ENCODE results near the gene SFTPA2.
"Not testable (repeated sequence)": the region's sequence is repeated elsewhere in the genome, so short reads cannot be mapped to it uniquely, and the experiment has no call there.

Gene SFTPA2

GRCh38 chr10:79560160-79560709, at the start of gene SFTPA2:
SFTPA2 (minus strand) TSS chr10:79560407; CDS start chr10:79559483, 924 bp downstream.
- FAIRE-seq = no peak

- no peak for FAIRE-seq
These were observed 48.5 kb upstream of the SFTPA2 start for GRCh38 chr10:79608505-79609375.

DNA sequence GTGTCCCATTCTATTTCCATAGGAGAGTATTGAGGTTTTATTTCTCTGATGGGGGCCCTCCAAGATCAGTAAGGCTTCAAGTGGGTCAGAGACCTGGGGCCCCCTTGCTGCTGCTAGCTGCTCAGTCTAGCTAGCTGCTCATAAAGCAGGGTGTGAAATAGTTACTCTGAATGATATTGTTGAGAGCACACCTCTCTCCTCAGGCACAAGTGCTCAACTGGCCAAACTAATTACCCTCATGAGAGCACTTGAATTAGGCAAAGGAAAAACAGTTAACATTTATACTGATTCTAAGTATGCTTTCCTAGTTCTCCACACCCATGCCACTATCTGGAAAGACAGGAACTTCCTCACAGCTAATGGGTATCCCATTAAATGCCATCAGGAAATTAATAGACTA, 45.1 kb upstream of the SFTPA2 start:
- FAIRE-seq = no peak

GRCh38 chr10:79604294-79604693, 44.1 kb upstream of the SFTPA2 start:
- no peak for FAIRE-seq

GRCh38 chr10:79602953-79603352, 42.7 kb upstream of the SFTPA2 start:
- no peak for FAIRE-seq

DNA sequence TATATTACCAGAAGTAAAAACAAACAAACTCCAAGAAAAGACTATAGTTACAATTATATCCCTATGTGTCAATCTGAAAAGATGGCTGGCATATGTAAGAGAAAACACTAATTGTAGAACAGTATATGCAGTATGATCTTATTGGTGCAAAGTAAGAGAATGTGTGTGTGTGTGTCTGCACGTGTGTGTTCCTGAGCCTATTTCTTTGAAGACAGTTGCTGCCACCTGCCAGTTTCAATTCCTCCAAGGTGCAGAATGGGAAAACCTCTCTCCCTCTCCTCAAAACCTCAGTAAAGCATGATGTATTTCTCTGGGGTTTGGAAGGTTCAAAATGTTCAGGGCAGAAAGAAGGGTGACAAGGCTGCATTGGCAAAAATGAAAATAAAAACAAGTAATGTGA, 41.7 kb upstream of the SFTPA2 start:
- FAIRE-seq = no peak

- FAIRE-seq = not testable (repeated sequence)
These were observed 39.4 kb upstream of the SFTPA2 start for GRCh38 chr10:79599644-79600043.

DNA sequence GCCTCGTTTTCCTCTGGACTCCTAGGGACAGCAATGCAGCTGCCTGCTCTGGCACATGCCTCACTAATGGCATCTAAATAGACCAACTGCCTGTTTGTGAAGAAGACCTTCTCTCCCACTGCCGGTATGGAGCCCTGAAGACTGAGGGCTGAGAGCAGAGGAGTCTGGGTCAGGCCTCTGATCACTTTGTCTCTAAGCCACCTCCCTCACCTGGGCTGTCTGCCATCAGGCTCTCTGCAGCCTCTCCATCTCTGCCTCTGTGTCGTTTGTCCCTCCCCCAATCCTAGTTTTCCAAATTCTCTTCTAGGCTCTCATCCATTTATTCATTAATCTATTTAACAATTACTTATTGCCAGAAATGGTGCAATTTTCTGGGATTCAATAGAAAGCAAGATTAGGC, 35.3 kb upstream of the SFTPA2 start:
- FAIRE-seq = no peak

DNA sequence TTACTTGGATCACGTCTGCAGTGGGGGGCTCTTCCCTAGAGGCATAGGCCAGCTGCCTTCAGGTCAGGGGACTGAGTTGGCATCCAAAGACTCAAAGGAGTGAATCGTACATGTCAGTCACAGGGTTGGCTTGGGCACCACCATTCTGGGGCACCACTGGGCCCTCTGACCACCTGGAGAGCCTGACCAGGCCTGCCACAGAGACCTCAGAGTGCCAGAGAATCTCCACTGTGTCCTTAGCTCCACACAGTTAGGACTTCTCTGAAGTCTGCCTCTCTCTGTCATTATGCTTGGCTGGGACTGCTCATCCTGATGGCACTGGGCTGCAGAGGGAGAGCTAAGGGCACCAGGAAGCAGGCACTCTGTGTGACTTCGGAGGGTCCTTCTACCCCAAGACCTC, 34.4 kb upstream of the SFTPA2 start:
- not testable (repeated sequence) for FAIRE-seq

- no peak for FAIRE-seq
These were observed 33.2 kb upstream of the SFTPA2 start for GRCh38 chr10:79593377-79593776.

- no peak for FAIRE-seq
These were observed 28.6 kb upstream of the SFTPA2 start for GRCh38 chr10:79588800-79589199.

DNA sequence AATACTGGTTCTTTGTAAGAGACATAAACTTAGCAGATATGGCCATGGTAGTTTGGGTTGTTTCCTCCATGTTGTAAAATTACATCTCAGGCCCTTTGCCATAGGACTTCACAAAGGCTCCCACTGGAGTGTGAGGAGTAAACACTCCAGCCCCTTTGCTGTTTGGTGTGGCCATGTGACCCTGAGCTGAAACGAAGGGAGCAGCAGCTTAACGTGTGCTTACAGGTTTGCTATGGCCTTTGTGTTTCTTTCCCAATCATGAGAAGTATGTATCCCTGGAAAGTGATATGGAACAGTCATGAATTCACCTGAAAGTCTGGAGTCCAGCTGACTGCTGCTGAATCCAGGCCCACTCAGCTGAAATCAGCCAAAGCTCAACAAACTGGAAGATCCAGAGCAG, 26.7 kb upstream of the SFTPA2 start:
- no peak for FAIRE-seq

- FAIRE-seq = no peak
These were observed 25.8 kb upstream of the SFTPA2 start for GRCh38 chr10:79585870-79586527.

- no peak for FAIRE-seq
These were observed 23.3 kb upstream of the SFTPA2 start for GRCh38 chr10:79583488-79584024.

DNA sequence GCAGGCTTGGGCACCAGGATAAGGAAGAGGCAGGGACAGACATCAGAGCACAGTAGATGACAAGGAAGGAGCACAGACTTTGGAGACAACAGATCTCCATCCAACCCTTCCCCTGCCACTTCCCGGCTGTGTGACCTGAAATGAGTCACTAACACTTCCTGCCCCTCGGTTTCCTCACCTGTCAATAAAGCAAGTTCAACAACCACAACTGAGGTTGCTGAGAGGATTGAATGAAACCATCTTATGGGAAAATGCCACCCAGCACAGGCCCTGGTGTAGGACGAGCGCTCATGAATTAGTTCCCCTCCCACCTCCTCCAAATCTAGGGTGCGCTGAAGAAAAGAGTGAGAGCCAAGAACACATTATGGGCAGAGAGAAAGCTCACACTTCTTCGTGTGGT, 22.7 kb upstream of the SFTPA2 start:
- not testable (repeated sequence) for FAIRE-seq

DNA sequence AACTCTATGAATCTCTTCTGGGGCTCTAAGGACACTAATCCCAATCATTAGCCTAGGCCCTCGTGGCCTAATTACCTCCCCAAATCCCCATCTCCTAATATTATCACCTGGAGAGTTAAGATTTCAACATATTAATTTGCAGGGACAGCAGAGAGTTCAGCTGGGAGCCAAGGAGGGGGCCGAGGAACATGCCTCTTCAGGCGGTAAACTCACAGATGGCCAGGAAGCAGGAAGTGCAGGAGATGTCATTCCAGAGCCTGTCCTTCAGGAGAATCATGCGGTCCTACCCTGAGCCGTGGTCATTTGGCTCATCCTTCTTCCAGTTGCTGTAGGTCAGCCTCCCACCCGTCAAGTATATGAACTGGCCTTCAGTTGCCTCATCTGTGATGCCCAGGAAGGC, 21.9 kb upstream of the SFTPA2 start:
- FAIRE-seq = no peak

- no peak for FAIRE-seq
These were observed 20.8 kb upstream of the SFTPA2 start for GRCh38 chr10:79581044-79581443.

DNA sequence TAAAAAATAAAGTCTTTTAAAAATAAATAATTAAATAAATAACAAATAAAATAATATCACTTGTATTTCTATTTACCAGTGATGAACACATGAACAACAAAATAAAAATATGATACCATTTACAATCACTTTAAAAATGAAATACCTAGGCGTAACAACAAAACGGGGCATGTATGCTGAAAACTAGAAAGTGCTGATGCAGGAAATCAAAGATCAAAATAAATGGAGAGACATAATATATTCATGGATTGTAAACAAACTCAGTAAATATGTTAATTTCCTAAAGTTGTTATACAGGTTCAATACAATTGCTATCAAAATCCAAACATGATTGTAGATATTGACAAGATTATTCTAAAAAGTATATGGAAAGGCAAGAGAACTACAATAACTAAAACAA, 19.2 kb upstream of the SFTPA2 start:
- FAIRE-seq = peak; percentile 70

DNA sequence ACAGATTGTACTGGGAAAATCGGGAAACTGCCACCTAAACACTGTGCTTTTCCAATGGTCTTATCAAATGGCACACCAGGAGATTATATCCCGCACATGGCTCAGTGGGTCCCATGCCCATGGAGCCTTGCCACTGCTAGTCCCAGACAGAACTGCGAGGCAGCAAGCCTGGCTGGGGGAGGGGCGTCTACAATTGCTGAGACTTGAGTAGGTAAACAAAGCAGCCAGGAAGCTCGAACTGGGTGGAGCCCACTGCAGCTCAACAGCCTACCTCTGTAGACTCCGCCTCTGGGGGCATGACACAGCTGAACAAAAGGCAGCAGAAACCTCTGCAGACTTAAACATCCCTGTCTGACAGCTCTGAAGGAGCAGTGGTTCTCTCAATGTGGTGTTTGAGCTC, 10.4 kb upstream of the SFTPA2 start:
- FAIRE-seq = not testable (repeated sequence)

- no peak for FAIRE-seq
These were observed 3.2 kb upstream of the SFTPA2 start for GRCh38 chr10:79563426-79563825.

DNA sequence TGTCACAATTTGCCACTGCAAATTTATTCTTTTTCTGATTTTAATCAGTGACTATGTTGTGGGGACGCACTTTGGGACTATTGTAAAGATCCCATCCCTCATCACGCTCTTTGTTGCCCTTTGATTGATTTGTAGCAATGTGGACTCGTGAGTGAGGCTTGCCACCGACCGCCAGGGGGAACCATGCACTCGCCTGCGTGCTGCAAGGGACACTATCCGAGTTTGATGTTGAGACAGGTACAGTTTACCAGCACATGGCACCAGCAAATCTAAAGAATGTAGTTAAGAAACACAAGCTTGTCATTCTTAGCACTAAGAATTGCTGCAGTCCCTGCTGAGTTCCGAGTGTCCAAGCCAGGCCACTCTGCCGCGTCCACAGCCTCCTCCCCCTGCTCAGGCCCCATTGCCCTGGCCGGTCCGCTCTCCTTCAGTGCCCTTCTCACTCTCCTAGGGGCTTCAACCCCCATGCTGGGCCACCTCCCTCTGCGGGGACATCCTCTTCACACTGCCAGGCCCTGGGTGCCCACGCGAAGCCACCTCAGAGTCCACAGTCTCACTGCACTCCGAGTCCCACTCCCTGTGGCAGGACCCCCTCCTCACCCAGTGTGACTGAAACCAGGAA, 2.0 kb upstream of the SFTPA2 start:
- no peak for FAIRE-seq

- no peak for FAIRE-seq
These were observed 1.1 kb upstream of the SFTPA2 start for GRCh38 chr10:79561257-79561656.

DNA sequence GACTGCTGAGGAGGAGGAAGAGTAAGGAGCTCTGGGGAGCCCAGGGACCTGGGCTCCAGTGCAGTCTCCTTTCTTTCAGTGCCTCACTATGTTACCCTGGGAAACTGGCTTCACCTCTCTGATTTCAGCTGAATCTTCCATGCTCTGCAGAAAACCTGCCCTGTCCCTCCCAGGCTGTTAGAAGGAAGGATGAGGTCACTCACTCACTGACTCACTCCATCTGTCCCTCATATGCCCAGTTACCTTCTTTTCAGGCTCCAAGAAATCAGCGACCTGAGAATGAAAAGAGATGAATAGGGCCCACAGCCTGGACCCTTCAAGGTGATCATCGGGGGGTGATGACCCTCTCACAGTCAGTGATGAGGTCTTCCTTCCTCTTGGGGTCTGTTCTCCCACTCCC, 481 bp downstream of the SFTPA2 start:
- FAIRE-seq = no peak
